OCI-LY3 (cell line): ENCODE measurements around the gene CHMP6.

Source experiments
- CTCF ChIP-seq: fragments of 200-600, 300-600 bp; sonication (generic); IDR thresholded peaks from 2 replicates; pipeline ENCODE4 v1.5.1; 2014; ENCODE audit warnings: antibody characterized with exemption, low read length, low read depth
- EZH2phosphoT487 ChIP-seq: fragments of 200-600 bp; shearing (Covaris generic); IDR thresholded peaks from 2 replicates; pipeline ENCODE4 v1.6.1; 2018; ENCODE audit warnings: antibody characterized with exemption, mixed run types, low read depth

- TF ChIP-seq CTCF: no peak
- no peak for TF ChIP-seq EZH2phosphoT487
These were observed 33.6 kb downstream of the CHMP6 start for GRCh38 chr17:81025065-81025740.
